ENCODE results near the gene CNDP2.

The CNDP2 gene

GRCh38 chr18:74457725-74458421 lies 38.3 kb upstream of the CNDP2 start:
- Mint-ChIP-seq H3K9me3 (no peaks in the 10 kb centered on the region), H3K27ac (peak overlapping the region; percentile 22), H3K27me3 (peaks cover 73% of the 10 kb centered on the region), H3K4me3 (peak overlapping the region; percentile 61), H3K36me3 (peaks cover 1% of the 10 kb centered on the region), H3K4me1 (peaks cover 7% of the 10 kb centered on the region)
- no peak for DNase-seq
- CTCF ChIA-PET, result no interaction called here

DNA sequence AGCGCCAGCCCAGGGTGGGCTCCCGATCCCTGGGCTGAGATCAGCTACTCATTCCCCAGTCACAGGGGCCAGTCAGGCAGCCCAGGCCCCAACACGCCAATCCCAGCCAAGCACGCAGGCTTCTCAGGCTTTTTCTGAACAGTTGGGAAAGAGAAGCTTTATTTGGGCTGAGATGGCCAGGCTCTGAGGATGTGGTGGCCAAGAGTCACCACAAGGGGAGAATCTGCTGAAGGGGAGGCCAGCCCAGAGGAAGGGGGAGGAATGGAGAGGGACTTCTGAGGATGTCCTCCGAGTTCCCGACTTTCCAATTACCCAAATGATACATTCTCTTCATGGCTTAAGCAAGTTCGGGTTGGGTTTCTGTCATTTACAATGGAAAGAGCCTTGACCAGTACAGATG lies 36.3 kb upstream of the CNDP2 start:
- H3K4me3 Mint-ChIP-seq, result no peak overlapping the region
- no peaks in the 10 kb centered on the region for H3K9me3 Mint-ChIP-seq
- H3K27ac Mint-ChIP-seq, result no peak overlapping the region
- peaks cover 7% of the 10 kb centered on the region for H3K4me1 Mint-ChIP-seq
- CTCF ChIA-PET, result no interaction called here
- H3K27me3 Mint-ChIP-seq, result peaks cover 66% of the 10 kb centered on the region
- no peak for DNase-seq
- peaks cover 1% of the 10 kb centered on the region for H3K36me3 Mint-ChIP-seq

GRCh38 chr18:74460825-74461224 lies 35.3 kb upstream of the CNDP2 start:
- Mint-ChIP-seq H3K4me3 (no peak overlapping the region), H3K4me1 (peaks cover 7% of the 10 kb centered on the region), H3K9me3 (no peaks in the 10 kb centered on the region), H3K27me3 (peaks cover 58% of the 10 kb centered on the region), H3K27ac (no peak overlapping the region), H3K36me3 (peaks cover 1% of the 10 kb centered on the region)
- no peak for DNase-seq
- CTCF ChIA-PET, result no interaction called here

DNA sequence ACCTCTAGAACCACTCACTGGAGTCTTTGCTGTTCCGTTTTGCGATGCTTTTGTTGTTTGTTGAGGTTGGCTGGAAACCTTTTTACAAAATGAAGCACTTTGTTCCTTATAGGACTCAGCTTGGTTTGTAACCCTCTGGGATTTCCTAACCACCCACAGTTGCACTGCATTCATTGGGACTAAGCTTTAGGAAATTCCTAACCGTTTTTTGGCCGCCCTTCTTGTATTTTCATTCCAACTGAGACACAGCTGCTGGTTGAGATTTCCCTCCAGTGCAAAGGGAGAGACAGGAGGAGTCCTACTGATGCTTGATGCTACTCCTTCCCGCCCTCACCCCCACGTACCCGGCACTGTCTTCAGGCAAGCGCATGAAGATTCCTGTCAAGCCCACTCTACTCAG lies 32.9 kb upstream of the CNDP2 start:
- no peak overlapping the region for H3K4me3 Mint-ChIP-seq
- H3K27me3 Mint-ChIP-seq, result peaks cover 46% of the 10 kb centered on the region
- peaks cover 1% of the 10 kb centered on the region for H3K4me1 Mint-ChIP-seq
- H3K27ac Mint-ChIP-seq, result no peak overlapping the region
- no peaks in the 10 kb centered on the region for H3K9me3 Mint-ChIP-seq
- DNase-seq, result no peak
- CTCF ChIA-PET, result no interaction called here
- H3K36me3 Mint-ChIP-seq, result no peaks in the 10 kb centered on the region

DNA sequence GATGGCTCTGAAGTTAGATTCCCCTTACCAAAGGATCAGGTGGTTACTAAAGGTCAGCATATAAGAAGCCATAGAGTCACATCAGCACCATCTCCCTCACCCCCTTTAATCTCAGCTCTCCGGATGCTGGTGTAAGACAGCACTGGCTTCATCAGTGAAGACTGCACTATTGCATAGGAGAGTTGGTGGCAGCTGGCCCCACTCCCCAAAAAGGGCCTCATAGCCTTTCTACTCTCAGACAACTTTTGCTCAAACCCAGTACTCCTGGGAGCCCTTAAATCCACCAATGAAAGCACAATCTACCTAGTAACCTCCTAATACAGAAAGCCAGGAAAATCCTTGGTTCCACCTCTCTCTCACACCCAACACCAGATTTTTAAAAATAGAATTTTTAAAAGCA lies 32.2 kb upstream of the CNDP2 start:
- Mint-ChIP-seq H3K4me1 (no peaks in the 10 kb centered on the region), H3K4me3 (no peak overlapping the region), H3K27me3 (peaks cover 38% of the 10 kb centered on the region), H3K9me3 (no peaks in the 10 kb centered on the region), H3K36me3 (no peaks in the 10 kb centered on the region), H3K27ac (no peak overlapping the region)
- CTCF ChIA-PET, result no interaction called here
- no peak for DNase-seq

- peaks cover 25% of the 10 kb centered on the region for H3K27me3 Mint-ChIP-seq
- H3K36me3 Mint-ChIP-seq, result no peaks in the 10 kb centered on the region
- no peak overlapping the region for H3K27ac Mint-ChIP-seq
- no peak for DNase-seq
- no peaks in the 10 kb centered on the region for H3K4me1 Mint-ChIP-seq
- no peak overlapping the region for H3K4me3 Mint-ChIP-seq
- peaks cover 4% of the 10 kb centered on the region for H3K9me3 Mint-ChIP-seq
- CTCF ChIA-PET, result no interaction called here
Measured at GRCh38 chr18:74465775-74466174, 30.4 kb upstream of the CNDP2 start.

DNA sequence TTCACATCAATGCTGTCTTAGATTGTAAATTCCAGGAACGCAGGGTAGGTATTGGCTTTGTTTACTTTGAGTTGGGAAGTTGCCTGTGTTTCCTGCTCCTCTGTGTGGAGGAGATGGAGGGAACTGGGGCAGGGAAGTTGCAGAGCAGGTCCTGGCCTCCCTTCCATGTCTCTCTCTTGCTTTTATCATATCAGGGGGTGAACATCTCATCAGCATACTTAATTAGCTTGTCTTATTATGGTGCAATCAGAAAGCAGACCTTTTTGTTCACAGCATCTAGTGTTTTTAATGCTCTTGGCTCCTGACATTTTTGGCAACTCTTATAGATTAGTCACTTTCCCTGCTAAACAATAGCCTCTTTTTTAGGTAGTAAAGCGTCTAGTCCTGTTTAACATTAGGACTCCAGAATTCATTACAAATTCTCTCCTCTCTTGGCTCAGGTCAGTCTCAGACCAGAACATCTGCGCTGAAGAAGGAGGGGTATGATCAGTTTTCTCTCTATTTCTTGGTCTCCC lies 27.6 kb upstream of the CNDP2 start:
- Mint-ChIP-seq H3K36me3 (no peaks in the 10 kb centered on the region), H3K27ac (no peak overlapping the region), H3K4me1 (no peaks in the 10 kb centered on the region), H3K27me3 (peaks cover 14% of the 10 kb centered on the region), H3K9me3 (peaks cover 4% of the 10 kb centered on the region), H3K4me3 (no peak overlapping the region)
- no peak for DNase-seq
- CTCF ChIA-PET, result no interaction called here

GRCh38 chr18:74472312-74472711 lies 23.9 kb upstream of the CNDP2 start:
- Mint-ChIP-seq H3K27ac (no peak overlapping the region), H3K27me3 (peaks cover 22% of the 10 kb centered on the region), H3K4me1 (no peaks in the 10 kb centered on the region), H3K4me3 (no peak overlapping the region), H3K36me3 (no peaks in the 10 kb centered on the region), H3K9me3 (peaks cover 4% of the 10 kb centered on the region)
- no peak for DNase-seq
- CTCF ChIA-PET, result no interaction called here

DNA sequence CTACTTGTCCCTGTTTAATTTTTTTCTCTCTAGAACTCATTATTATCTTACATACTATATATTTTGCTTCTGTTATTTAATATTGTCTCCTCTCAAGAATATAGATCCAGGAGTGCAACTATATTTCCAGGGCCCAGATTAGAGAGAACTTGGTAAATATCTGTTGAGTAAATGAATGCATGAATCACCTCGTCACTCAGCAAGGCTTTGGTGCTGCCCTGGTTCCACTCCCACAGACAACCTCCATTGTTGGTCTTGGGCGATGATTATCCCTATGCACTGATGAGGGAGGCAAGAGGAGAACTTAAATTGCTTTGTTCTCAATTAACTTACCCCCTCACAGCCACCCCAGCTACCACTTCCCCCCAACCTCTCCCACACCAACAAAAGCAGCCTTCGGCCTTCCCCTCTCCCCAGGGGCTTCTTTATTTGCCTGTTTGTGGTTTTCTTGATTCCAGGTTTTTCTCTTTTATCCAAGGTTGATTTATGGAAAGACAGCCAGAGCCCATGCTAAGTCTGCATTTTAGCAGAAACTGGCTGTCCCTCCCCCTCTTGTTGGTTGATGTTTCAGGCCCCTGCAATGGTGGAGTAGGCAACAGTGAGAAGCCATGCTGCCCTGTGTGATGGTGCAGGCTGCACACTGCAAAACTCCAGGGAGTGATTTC lies 22.1 kb upstream of the CNDP2 start:
- Mint-ChIP-seq H3K27ac (no peak overlapping the region), H3K4me1 (no peaks in the 10 kb centered on the region), H3K36me3 (no peaks in the 10 kb centered on the region), H3K9me3 (peaks cover 4% of the 10 kb centered on the region), H3K27me3 (peaks cover 26% of the 10 kb centered on the region), H3K4me3 (no peak overlapping the region)
- CTCF ChIA-PET, result no interaction called here
- DNase-seq, result no peak

DNA sequence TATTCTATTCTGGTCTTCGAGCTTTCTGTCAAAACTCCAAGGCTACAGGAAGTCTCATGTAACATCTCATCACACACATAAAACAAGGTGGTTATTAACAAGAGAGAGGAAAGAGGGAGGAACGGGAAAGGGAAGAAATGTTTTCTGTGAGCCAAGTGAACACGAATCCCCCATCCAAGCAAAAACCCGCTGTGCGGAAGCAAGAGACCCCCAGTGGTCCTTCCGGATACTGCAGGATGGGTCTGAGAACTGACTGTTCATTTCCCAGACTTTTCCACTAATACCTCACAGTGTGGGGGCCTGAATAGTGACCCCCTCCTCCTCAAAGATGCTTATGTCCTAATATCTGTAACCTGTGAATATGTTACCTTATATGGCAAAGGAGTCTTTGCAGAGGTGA lies 20.0 kb upstream of the CNDP2 start:
- Mint-ChIP-seq H3K27ac (no peak overlapping the region), H3K9me3 (no peaks in the 10 kb centered on the region), H3K4me1 (no peaks in the 10 kb centered on the region), H3K27me3 (peaks cover 29% of the 10 kb centered on the region), H3K36me3 (no peaks in the 10 kb centered on the region), H3K4me3 (no peak overlapping the region)
- CTCF ChIA-PET, result no interaction called here
- no peak for DNase-seq

- DNase-seq, result no peak
- H3K27me3 Mint-ChIP-seq, result peaks cover 32% of the 10 kb centered on the region
- CTCF ChIA-PET, result no interaction called here
- no peaks in the 10 kb centered on the region for H3K4me1 Mint-ChIP-seq
- H3K27ac Mint-ChIP-seq, result no peak overlapping the region
- no peaks in the 10 kb centered on the region for H3K36me3 Mint-ChIP-seq
- H3K9me3 Mint-ChIP-seq, result no peaks in the 10 kb centered on the region
- H3K4me3 Mint-ChIP-seq, result no peak overlapping the region
Measured at GRCh38 chr18:74477771-74478170, 18.4 kb upstream of the CNDP2 start.

DNA sequence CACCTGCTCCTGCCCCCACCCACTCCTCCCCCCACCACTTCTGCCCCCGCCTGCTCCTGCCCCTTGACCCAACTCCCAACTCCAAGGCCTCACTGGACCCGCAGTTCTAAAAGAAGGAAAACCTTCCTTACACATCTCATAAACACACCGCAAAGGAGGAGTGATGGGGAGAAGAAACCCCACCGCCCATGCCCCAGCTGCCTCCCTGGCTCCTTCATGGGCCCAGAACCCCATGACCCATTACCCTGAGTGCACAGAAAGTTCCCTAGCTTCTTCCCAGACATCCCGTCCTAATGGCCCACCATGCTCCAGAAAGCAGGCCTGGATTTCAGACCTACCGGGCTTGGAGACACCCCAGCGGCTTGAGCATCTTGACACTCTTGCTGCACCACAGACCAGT lies 17.8 kb upstream of the CNDP2 start:
- Mint-ChIP-seq H3K4me3 (no peak overlapping the region), H3K27ac (no peak overlapping the region), H3K4me1 (no peaks in the 10 kb centered on the region), H3K36me3 (no peaks in the 10 kb centered on the region), H3K27me3 (peaks cover 34% of the 10 kb centered on the region), H3K9me3 (no peaks in the 10 kb centered on the region)
- no peak for DNase-seq
- CTCF ChIA-PET, result interaction anchor here (1.0 kb wide), 1 partner anchor 15 kb away, joined by 4 read pairs; no protein-coding TSS in a partner anchor

DNA sequence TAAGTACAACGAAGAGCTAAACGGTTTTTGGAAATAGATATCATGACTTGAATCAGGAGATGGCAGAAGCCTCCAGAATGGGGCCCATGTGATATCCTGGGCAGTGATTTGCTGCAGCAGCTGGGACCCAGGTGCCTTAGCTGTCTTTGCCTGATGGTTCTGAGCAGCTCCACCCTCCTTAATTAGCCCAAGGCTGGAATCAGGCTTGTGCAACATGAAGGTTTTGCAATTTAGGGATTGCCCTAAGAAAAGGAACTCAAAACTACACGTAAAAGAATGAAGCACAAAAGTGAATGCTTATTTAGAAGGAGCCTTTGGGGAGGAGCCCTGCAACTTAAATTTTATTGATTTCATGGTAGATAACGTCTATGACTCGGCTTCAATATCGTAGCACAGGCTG lies 17.3 kb upstream of the CNDP2 start:
- DNase-seq, result no peak
- Mint-ChIP-seq H3K27ac (no peak overlapping the region), H3K27me3 (peaks cover 34% of the 10 kb centered on the region), H3K9me3 (no peaks in the 10 kb centered on the region), H3K36me3 (no peaks in the 10 kb centered on the region), H3K4me3 (no peak overlapping the region), H3K4me1 (no peaks in the 10 kb centered on the region)
- CTCF ChIA-PET, result interaction anchor here (1.0 kb wide), 1 partner anchor 14 kb away, joined by 4 read pairs; no protein-coding TSS in a partner anchor

DNA sequence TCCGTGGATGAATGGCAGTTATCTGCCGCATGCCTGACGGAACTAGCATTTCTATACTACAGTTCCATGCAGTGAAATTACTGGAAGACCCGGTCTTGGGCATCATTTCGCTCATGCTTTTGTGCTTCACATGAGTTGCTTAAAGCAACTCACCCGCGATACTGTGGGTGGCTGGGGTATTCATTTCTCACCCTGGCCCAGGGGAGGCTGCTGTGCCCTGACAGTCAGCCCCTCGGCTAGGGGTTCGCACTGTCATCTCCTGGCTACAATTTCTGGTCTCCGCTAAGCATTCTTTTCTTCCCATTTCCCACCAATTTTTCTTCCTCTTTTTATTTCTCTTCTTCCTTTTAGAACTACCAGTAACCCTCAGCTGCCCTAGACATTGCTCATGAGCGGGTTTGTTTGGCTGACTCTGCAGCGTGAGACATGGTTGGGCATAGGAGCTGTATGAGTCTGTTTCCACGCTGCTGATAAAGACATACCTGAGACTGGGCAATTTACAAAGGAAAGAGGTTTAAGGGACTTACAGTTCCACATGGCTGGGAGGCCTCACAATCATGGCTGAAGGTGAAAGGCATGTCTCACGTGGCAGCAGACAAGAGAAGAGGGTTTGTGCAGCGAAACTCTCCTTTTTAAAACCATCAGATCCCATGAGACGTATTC lies 16.5 kb upstream of the CNDP2 start:
- no peaks in the 10 kb centered on the region for H3K9me3 Mint-ChIP-seq
- CTCF ChIA-PET, result no interaction called here

GRCh38 chr18:74480149-74480651 lies 16.0 kb upstream of the CNDP2 start:
- CTCF ChIA-PET, result no interaction called here

More for the DNA sequence above, 16.5 kb upstream of the CNDP2 start:
- H3K27ac Mint-ChIP-seq, result no peak overlapping the region
- no peak overlapping the region for H3K4me3 Mint-ChIP-seq
- H3K27me3 Mint-ChIP-seq, result peaks cover 33% of the 10 kb centered on the region
- H3K4me1 Mint-ChIP-seq, result peaks cover 3% of the 10 kb centered on the region
- no peak for DNase-seq
- H3K36me3 Mint-ChIP-seq, result no peaks in the 10 kb centered on the region

More at GRCh38 chr18:74480149-74480651, 16.0 kb upstream of the CNDP2 start:
- Mint-ChIP-seq H3K4me1 (peaks cover 7% of the 10 kb centered on the region), H3K27ac (no peak overlapping the region), H3K27me3 (peaks cover 29% of the 10 kb centered on the region), H3K4me3 (no peak overlapping the region), H3K36me3 (no peaks in the 10 kb centered on the region), H3K9me3 (no peaks in the 10 kb centered on the region)
- no peak for DNase-seq
